Upper lobe of left lung (tissue), 6 donors: Measurements from ENCODE around the gene DCDC2. TPM values are rescaled to one million over a fixed set of nuclear protein-coding genes. Genes with fewer than 3 reads are reported as not detected.

Experiments
- ATAC-seq, 2 donors: fragments of 200-7000 bp; cut with Tn5 transposase; one replicate each; pipeline ENCODE4 v1.9.1; 2022; ENCODE audit warnings: mild to moderate bottlenecking in 2 of 2, moderate library complexity in 2 of 2; ENCODE audit not compliant: low FRiP score in 2 of 2
- DNase-seq, 2 donors: peaks; one replicate each; pipeline ENCODE4 v3.0.0-alpha.2; 2019 to 2020
- H3K27ac ChIP-seq, 4 donors: fragments of 200-600 bp; sonication (generic); one replicate each; pipeline ENCODE4 v1.5.1; 2016 to 2019
- H3K27me3 ChIP-seq, 4 donors: fragments of 200-600 bp; sonication (generic); one replicate each; pipeline ENCODE4 v1.5.1; 2017 to 2019
- H3K36me3 ChIP-seq, 4 donors: fragments of 200-600 bp; sonication (generic); one replicate each; pipeline ENCODE4 v1.5.1; 2016 to 2019
- H3K4me1 ChIP-seq, 4 donors: fragments of 200-600 bp; sonication (generic); one replicate each; pipeline ENCODE4 v1.5.1; 2018 to 2019
- H3K4me3 ChIP-seq, 4 donors: fragments of 200-600 bp; sonication (generic); one replicate each; pipeline ENCODE4 v1.5.1; 2017 to 2019; ENCODE audit warnings: mild to moderate bottlenecking in 2 of 4, moderate library complexity in 1 of 4
- H3K9me3 ChIP-seq, 4 donors: fragments of 200-600 bp; sonication (generic); one replicate each; pipeline ENCODE4 v1.5.1; 2018 to 2019
- EP300 ChIP-seq, 4 donors: sonication (generic); formaldehyde crosslinking; IDR thresholded peaks; one replicate each; pipeline ENCODE4 v1.5.1; 2017; ENCODE audit warnings: antibody characterized with exemption in 4 of 4, control low read depth in 2 of 4
- POLR2A ChIP-seq, 4 donors: fragments of 450-650 bp; IDR thresholded peaks; one replicate each; pipeline ENCODE4 v1.5.1; 2016 to 2017; ENCODE audit warnings: antibody characterized with exemption in 4 of 4, mild to moderate bottlenecking in 2 of 4
- POLR2AphosphoS5 ChIP-seq, 2 donors: sonication (generic); formaldehyde crosslinking; IDR thresholded peaks; one replicate each; pipeline ENCODE4 v1.5.1; 2017; ENCODE audit warnings: antibody characterized with exemption in 2 of 2
- WGBS, 2 donors: methylation state at CpG; one replicate each; pipeline ENCODE4 v1.1.5; 2017 to 2018; 5-methylcytosine and 5-hydroxymethylcytosine counted together
- total RNA-seq, 6 donors: library from RNA; depleted of rRNA in 4 of 6; stranded (reverse); fragments of >200 nt in 4 of 6; gene quantifications; one replicate each; pipeline versions ENCODE4 v1.1.0 to v1.2.1, GENCODE V29; 2016 to 2021
- TF ChIP-seq, protein P1 (sequence below), 6 experiments: fragments of 450-650 bp in 4 of 6; fragments of 200-600 bp in 2 of 6; sonication (generic) in 2 of 6; IDR thresholded peaks; one replicate each; pipeline ENCODE4 v1.5.1; 2016 to 2019; ENCODE audit warnings: antibody characterized with exemption in 6 of 6
- donor health status: DM: no; HTN: no; CAD: no; lungs with moderate emphysema.
- donor health status: DM: no; HTN: yes; CAD: no; lungs with severe emphysema.

Gene DCDC2
- total RNA-seq, 6 donors from 2014 or later: 7.1 to 9.4 (median 7.8) TPM

GRCh38 chr6:24253360-24253759, 104.5 kb downstream of the DCDC2 start:
- Histone ChIP-seq H3K27me3 (no peaks in the 10 kb centered on the region), H3K9me3 (no peaks in the 10 kb centered on the region), H3K4me1 (no peaks in the 10 kb centered on the region), H3K27ac (no peak overlapping the region), H3K36me3 (no peaks in the 10 kb centered on the region), H3K4me3 (no peak overlapping the region)
- ATAC-seq (no peak), DNase-seq (no peak)
- no peak for TF ChIP-seq POLR2A (IDR thresholded peaks at IDR 0.05)
- TF ChIP-seq, protein P1, sequence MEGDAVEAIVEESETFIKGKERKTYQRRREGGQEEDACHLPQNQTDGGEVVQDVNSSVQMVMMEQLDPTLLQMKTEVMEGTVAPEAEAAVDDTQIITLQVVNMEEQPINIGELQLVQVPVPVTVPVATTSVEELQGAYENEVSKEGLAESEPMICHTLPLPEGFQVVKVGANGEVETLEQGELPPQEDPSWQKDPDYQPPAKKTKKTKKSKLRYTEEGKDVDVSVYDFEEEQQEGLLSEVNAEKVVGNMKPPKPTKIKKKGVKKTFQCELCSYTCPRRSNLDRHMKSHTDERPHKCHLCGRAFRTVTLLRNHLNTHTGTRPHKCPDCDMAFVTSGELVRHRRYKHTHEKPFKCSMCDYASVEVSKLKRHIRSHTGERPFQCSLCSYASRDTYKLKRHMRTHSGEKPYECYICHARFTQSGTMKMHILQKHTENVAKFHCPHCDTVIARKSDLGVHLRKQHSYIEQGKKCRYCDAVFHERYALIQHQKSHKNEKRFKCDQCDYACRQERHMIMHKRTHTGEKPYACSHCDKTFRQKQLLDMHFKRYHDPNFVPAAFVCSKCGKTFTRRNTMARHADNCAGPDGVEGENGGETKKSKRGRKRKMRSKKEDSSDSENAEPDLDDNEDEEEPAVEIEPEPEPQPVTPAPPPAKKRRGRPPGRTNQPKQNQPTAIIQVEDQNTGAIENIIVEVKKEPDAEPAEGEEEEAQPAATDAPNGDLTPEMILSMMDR (IDR thresholded peaks at IDR 0.05): no peak
- TF ChIP-seq EP300 (IDR thresholded peaks at IDR 0.05): no peak
- TF ChIP-seq POLR2AphosphoS5 (IDR thresholded peaks at IDR 0.05): no peak

DNA sequence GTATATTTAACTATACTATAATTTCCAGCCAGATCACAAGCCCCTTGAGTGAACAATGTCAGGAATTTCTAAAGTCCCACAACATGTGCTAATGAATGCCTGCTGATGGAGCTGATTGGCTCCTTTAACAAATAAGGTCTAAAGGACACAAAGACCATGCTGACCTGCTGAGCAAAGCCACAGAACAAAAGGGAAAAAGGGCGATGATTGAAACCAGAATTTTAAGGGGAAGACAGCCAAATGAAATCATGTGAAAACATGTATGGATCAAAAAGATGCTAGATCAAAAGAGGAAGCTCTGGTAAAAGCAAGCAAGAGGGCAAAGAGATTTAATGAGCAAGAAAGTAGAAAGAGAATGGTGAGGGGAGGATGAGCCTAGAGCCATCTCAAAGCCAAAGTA, 105.6 kb downstream of the DCDC2 start:
- no peak overlapping the region for H3K4me3 ChIP-seq
- no peak for TF ChIP-seq POLR2A (IDR thresholded peaks at IDR 0.05)
- TF ChIP-seq, protein P1 (IDR thresholded peaks at IDR 0.05): no peak
- H3K27me3 ChIP-seq: no peaks in the 10 kb centered on the region
- DNase-seq (no peak), ATAC-seq (no peak)
- no peak overlapping the region for H3K27ac ChIP-seq
- H3K36me3 ChIP-seq: no peaks in the 10 kb centered on the region
- WGBS, 2 donors: 71 to 90% methylated on average over 1 of the region's 1 CpG
- H3K9me3 ChIP-seq: no peaks in the 10 kb centered on the region
- no peaks in the 10 kb centered on the region for H3K4me1 ChIP-seq

- H3K9me3 ChIP-seq: no peaks in the 10 kb centered on the region
- WGBS, 2 donors: 76 to 78% methylated on average over 2 of the region's 2 CpGs
- no peak overlapping the region for H3K27ac ChIP-seq
- TF ChIP-seq, protein P1 (IDR thresholded peaks at IDR 0.05): no peak
- TF ChIP-seq POLR2AphosphoS5 (IDR thresholded peaks at IDR 0.05) (no peak), EP300 (IDR thresholded peaks at IDR 0.05) (no peak), POLR2A (IDR thresholded peaks at IDR 0.05) (no peak)
- H3K36me3 ChIP-seq: no peaks in the 10 kb centered on the region
- DNase-seq: no peak
- no peaks in the 10 kb centered on the region for H3K27me3 ChIP-seq
- H3K4me3 ChIP-seq: no peak overlapping the region
- ATAC-seq: no peak
- H3K4me1 ChIP-seq: no peaks in the 10 kb centered on the region
Measured at GRCh38 chr6:24251339-24251738, 106.5 kb downstream of the DCDC2 start.

GRCh38 chr6:24249926-24250325, 107.9 kb downstream of the DCDC2 start:
- Histone ChIP-seq H3K27me3 (no peaks in the 10 kb centered on the region), H3K36me3 (no peaks in the 10 kb centered on the region), H3K4me1 (peaks cover 0 to 4% (median 0%) of the 10 kb centered on the region in 4 donors), H3K4me3 (no peak overlapping the region), H3K9me3 (no peaks in the 10 kb centered on the region), H3K27ac (no peak overlapping the region)
- ATAC-seq (no peak), DNase-seq (no peak)
- WGBS, 2 donors: 61 to 88% methylated on average over 4 of the region's 4 CpGs
- no peak for TF ChIP-seq EP300 (IDR thresholded peaks at IDR 0.05)
- TF ChIP-seq, protein P1 (IDR thresholded peaks at IDR 0.05): no peak
- no peak for TF ChIP-seq POLR2AphosphoS5 (IDR thresholded peaks at IDR 0.05)
- TF ChIP-seq POLR2A (IDR thresholded peaks at IDR 0.05): no peak

DNA sequence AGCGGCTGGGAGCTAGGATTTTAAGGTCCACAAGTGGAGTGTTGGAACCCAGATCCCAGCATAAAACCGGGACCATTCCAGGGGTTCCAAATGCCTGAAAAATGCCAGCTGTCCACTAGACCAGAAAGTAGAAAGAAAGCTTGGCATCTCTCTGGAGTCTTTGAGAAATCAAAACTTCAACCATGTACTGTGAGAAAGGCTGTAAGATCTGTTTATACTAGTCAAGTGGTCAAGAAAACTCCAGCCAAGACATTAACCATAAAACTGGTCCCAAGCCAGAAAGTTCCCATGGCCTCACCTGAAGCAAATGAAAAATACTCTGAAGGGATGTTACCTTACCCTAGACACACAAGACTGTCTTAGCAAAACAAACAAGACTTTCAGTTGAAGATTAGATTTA, 112.6 kb downstream of the DCDC2 start:
- H3K36me3 ChIP-seq: no peaks in the 10 kb centered on the region
- no peaks in the 10 kb centered on the region for H3K27me3 ChIP-seq
- DNase-seq: no peak
- H3K4me3 ChIP-seq: no peak overlapping the region
- WGBS, 2 donors: 75 to 77% methylated on average over 2 of the region's 2 CpGs
- TF ChIP-seq EP300 (IDR thresholded peaks at IDR 0.05): no peak
- TF ChIP-seq POLR2A (IDR thresholded peaks at IDR 0.05): no peak
- no peak for TF ChIP-seq POLR2AphosphoS5 (IDR thresholded peaks at IDR 0.05)
- TF ChIP-seq, protein P1 (IDR thresholded peaks at IDR 0.05): no peak
- no peak overlapping the region for H3K27ac ChIP-seq
- no peaks in the 10 kb centered on the region for H3K9me3 ChIP-seq
- ATAC-seq: no peak
- peaks cover 0 to 4% (median 0%) of the 10 kb centered on the region in 4 donors for H3K4me1 ChIP-seq
